Activated gamma-delta T cell (primary cell): ENCODE data around the gene GSTK1.
"Not testable (repeated sequence)": the region's sequence is repeated elsewhere in the genome, so short reads cannot be mapped to it uniquely, and the experiment has no call there.

ENCODE experiments used
- DNase-seq: peaks from one replicate; lab custom pipeline; 2025; lab: John Stamatoyannopoulos, UW

Gene GSTK1

DNA sequence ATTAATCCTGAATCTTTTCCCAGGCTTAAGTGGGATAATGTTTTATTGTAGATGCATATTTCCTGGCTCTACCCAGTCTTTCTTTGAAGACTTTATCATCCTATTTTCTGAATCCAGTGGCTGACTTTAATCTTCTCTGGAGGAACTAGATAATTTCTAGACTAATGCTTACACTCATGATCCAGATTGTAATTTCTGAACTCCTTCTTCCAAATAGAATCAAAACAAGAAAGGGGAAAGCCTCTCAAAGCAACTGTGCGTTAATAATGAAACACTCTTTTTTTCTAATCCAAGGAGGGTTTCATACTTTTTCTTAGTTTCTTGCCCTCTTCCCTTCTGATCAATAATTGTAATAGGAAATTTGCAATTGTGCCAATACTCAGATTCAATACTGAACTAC lies 8.0 kb downstream of the GSTK1 start:
- DNase-seq: no peak

DNA sequence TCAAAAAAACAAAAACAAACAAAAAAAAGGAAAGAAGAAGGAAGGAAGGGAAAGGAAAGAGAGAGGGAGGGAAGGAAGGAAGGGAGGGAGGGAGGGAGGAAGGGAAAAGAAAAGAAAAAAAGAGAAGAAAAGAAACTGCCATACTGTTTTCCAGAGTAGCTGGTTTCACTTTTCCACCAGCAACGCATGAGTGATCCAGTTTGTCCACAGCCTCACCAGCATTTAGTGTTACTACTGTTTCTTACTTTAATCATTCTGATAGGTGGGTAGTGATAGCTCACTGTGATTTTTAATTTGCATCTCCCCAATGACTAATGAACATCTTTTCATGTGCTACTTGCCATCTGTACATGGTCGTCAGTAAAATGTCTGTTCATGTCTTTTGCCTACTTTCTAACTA lies 9.6 kb downstream of the GSTK1 start:
- no peak for DNase-seq

DNA sequence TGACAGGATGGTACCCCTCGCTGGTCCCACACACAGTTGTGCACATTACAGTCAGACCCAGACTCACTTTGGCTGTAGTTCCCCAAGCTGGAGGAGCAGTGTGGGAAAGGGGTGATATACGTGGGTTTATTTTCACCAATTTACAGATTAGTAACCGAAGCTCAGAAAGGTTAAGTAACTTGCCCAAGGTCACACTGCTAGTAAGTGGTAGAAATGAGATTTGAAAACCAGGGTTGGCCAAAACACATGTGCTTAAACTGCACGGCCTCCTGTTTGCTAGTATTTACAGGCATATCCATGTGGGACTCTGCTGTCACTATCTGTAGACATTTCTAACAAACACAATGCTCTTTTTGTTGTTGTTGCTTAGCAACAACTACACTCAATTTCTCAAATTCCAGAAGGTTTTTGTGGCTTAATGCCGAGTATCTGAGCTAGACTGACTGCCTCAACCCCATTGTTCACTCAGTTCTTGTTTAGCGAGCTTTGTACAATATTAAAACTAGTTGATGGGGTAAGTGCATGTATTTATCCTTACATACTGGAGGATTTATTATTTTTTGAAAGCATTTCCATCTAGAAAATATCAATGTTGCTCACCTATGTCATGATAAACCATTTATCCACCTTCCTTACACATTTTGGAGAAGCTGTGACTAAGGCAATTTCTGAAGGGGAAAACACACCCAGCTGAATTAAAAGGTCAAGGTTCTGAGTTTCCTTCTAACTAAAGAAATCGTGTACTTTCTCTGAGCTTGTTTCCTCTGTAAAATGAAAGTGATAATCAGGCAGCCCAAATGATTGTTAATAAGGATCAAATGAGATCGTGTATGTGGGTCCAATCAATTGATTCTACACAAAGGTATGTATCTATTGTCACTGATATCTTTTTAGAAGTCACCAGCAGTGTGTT lies 16.2 kb downstream of the GSTK1 start:
- DNase-seq: no peak

DNA sequence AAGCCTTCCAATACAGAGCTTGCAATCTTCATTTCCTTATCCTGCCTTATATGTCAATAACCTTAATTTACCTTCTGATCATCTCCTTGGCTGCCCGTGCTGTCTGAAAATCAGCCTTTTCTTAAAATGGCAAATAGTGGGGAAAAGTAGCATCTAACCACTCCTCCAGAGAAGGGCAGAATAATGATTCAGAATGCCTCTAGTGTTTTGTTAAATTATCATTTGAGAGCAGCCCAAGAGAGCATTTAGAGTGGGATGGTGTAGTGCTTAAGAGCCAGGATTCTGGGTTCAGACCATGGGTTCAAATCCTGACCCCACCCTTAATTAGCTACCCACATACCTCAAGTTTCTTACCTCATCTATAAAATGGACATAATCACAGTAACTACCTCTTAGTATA lies 16.9 kb downstream of the GSTK1 start:
- no peak for DNase-seq

DNA sequence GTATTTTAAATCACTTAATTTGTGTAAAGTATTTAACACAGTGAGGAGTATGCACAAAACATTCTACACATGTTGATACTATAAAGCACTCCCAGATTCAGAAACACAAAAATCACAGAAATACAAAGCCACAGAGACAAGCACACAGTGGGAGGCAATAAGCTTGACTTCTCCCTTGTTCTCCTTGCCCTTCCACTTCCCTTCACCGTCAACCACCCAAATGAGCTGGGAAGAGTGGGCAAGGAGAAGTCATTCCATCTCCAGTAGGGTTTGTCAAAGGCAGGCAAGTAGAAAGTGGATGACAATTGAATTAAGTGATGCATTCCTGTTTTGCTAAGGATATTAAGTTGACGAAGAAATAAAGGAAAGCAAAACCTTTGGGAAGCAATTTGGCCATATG lies 17.3 kb downstream of the GSTK1 start:
- no peak for DNase-seq

DNA sequence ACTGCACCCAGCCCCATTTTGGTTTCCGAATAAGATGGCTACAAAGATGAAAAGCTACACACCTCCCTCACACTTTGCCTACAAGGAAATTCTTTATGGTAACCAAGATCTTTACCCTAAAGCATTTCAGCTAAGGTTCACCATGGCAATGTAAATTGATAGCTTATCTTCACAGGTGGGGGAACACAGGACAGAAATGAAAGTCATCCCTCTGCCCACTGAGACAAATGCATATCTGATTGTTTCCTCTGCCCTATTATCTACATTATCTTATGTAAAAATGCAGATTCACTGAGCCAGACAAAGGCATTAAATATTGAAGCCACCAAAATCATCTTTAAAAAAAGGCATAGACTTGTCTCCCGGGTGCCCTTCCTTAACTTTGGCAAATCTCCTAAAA lies 18.3 kb downstream of the GSTK1 start:
- DNase-seq: no peak

DNA sequence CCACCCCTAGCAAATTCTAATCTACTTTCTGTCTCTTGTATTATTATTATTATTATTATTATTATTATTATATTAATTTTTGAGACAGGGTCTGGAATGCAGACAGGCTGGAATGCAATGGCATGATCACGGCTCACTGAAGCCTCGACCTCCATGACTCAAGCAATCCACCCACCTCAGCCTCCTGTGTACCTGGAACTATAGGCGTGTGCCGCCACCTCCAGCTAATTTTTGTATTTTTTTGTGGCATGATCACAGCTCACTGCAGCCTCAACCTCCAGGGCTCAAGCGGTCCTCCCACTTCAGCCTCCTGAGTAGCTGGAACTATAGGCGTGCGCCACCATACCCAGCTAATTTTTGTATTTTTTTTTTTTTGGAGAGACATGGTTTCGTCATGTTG lies 18.9 kb downstream of the GSTK1 start:
- no peak for DNase-seq

DNA sequence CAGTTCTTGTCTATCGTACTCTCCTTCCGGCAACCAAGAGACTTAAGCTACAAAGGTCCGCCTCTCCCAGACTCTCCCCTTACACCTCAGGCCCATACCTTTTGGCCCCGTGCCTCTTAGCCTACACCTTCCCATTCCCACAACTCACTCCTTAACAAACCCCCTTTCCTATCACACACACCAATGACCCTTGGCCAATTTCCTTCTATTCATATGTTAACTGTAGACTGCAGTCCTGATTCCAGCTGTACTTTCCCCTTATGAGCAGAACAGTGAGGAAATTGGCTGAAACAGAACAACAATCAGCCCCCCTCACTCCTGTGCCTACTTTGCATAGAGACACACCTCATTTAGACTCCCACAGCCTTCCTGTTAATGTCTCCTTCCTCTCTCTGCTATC lies 20.1 kb downstream of the GSTK1 start:
- no peak for DNase-seq

DNA sequence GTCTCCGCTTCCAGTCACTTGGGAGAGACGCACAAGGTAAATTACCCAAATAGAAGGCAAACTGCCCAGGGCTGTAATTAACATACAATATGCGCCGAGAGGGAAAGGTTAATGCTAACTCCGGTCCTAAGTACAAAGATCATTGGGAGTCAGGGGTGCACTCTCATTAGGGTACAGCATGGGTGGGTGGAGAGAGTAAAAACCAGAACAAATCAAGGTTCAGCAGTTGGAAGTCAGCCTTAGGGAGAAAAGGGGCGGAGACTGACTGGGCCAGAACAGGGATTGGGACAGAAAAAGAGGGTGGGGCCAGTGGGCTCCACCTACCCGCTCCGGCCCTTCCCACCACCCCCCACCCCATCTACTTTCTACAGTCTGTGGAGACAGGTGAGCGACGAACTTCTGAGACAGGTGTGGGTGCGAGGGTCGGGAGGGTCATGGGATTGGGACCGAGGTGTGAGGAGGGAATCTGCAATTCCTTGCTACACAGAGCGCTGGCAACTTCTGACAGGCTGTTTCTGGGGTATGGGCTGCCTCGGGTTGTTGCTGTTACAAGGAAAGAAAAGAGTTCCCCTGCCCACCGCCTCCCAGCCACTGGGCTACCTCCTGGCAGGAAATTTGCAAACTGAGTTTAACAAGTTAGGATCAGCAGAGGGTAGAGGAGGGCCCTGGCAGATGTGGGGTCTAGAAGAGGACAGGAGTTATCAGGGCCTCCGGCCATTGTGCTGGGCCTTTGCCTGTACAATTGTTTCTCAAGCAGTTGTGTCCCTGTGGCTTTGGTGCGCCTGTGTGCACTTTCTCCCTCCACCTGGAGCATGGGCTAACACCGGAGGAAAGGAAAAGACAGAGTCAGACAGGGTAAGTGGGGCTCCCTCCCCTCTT lies 21.6 kb downstream of the GSTK1 start, which contains the start of gene TMEM139:
TMEM139 (plus strand) TSS at position 368 of the 879 bp plus-strand sequence. CDS start 1,000 bp downstream, outside the sequence.
- DNase-seq: no peak

DNA sequence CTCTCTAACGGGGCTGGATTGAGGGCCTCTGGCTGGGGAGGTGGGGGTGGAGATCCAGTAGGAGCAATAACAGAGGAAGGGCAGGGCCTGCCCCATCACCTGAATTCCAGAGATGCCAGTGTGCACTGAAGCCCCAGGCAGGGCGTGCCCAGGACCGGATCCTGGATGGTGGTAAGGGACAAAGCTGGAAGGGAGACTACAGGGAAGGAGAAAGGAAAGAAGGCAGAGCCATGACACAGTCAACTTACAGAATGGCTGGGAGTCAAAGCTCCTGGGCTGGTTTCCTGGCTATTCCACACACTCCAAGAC lies 22.2 kb downstream of the GSTK1 start:
- DNase-seq: no peak

DNA sequence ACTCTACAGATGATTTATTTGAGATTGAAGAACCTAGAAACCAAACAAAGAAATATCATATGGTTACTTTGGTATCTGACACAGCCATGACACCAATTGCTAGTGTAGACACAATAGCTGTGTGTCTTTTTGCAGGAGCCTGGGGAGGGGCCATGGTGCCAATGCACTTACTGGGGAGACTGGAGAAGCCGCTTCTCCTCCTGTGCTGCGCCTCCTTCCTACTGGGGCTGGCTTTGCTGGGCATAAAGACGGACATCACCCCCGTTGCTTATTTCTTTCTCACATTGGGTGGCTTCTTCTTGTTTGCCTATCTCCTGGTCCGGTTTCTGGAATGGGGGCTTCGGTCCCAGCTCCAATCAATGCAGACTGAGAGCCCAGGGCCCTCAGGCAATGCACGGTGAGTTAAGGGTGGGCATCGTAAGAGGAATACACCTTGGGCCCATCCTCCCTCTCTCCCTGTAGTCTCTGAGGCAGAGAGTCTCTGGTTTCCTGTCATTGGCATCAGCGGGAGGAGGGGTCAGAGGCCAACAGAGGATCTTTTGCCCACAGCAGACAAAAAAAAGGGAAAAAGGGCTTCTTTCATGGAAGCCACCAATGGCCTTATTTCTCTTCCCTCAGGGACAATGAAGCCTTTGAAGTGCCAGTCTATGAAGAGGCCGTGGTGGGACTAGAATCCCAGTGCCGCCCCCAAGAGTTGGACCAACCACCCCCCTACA lies 22.7 kb downstream of the GSTK1 start:
- DNase-seq: no peak

DNA sequence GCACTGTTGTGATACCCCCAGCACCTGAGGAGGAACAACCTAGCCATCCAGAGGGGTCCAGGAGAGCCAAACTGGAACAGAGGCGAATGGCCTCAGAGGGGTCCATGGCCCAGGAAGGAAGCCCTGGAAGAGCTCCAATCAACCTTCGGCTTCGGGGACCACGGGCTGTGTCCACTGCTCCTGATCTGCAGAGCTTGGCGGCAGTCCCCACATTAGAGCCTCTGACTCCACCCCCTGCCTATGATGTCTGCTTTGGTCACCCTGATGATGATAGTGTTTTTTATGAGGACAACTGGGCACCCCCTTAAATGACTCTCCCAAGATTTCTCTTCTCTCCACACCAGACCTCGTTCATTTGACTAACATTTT lies 23.3 kb downstream of the GSTK1 start:
- no peak for DNase-seq

DNA sequence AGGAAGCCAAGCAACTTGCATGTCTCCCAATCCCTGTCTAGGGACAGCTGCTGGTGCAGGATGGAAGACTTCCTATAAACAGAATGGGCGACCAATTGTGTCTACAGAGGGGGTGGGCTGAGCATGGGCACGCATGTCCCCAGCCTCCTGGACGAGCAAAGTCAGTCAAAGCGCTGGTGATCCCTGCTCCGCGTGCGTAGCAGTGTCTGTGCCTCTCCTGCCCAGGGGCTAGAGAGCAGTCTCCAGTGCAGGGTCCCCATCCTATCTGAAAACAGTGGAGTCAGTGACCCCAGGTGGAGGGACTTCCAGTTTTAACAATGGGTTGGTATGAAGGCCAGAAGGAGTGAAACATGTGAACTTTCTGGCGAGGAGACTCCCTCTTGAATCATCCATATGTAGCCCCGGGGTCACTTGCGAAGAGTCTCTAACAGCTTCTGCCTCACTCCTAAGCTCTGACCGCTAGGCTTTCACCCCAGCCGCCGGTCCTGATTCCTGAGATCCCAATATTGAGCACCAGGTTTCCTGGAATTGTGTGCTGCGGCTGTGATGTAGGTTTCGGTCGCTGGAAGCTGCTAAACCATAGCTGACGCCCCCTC lies 24.2 kb downstream of the GSTK1 start:
- no peak for DNase-seq

DNA sequence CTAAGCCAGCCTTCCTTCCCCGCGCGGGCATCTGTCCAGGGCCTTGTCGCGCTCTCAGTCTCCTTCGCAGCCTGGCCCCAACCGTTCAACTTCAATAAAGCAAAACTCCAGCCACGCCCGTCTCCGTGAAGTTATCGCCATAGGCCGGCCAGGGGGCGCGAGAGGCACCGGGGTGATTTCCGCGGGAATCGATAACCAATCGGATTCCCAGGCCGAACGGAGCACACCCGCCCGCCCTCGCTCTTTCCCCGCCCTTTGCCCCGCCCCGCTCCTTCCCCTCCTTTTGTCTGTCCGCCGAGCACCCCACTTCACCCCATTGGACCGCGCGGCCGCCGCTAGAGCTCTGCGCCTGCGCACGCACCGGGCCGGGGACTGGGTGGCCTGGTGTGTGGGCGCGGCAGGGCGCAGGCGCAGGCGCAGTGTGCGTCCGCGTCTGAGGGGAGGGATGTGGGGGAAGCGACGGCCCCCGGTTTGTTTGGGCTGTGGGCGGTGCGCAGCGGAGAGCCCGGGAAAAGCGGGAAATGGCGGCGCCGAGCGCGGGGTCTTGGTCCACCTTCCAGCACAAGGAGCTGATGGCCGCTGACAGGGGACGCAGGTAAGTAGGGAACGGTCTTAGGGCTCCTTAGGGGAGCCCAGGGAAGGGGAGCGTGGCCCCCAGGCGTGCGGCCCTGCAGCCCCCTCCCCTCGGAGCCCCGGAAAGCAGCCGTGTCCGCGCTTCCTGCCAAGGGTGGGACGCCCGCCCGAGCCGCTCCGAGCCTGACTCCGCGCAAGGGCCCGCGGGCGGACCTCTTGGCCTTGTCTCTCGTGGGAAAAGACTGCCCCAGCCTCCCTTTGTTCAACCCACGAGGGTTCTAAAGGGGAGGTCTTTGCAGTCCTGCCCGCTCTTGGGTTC lies 24.9 kb downstream of the GSTK1 start, which contains the start of gene CASP2:
CASP2 (plus strand) TSS at position 417 of the 892 bp plus-strand sequence; CDS start at position 522, 105 bp downstream.
- DNase-seq: peak; percentile 99

DNA sequence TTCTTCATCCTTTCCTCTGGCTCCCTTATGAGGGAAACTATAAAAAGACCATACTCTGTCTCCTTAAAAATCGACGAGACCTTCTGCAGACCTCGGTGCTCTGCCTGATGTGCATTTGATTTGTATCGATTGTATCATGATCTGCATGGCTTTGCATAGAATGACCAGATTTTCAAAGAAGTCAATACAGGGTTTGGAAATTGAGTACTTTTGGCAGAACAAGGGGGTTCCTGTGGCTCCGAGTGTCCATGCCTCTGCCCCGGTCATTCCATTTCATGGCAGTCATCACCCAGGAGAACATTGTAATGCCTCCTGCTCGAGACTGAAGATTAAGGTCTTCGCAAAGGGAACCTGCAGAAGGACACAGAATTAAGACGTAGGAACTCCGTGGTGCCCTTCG lies 25.6 kb downstream of the GSTK1 start:
- no peak for DNase-seq

DNA sequence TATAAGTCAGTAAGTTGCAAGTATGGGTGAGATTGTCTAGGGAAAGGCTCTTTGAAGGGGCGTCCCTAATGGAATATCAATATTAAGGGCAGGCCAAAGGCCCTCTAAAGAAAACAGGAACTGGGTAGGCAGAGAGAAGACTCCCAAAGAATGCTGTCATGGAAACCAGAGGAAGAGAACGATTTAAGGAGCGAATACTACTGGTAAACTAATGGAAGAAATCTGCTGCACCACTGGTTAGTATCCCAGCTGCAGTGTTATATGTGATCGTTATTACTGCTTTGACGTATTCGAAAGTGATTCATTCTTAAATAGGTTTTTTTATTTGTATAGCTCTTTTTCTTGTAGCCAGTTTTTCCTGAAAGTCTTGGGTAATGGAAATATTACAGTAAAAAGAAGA lies 26.2 kb downstream of the GSTK1 start:
- DNase-seq: no peak

DNA sequence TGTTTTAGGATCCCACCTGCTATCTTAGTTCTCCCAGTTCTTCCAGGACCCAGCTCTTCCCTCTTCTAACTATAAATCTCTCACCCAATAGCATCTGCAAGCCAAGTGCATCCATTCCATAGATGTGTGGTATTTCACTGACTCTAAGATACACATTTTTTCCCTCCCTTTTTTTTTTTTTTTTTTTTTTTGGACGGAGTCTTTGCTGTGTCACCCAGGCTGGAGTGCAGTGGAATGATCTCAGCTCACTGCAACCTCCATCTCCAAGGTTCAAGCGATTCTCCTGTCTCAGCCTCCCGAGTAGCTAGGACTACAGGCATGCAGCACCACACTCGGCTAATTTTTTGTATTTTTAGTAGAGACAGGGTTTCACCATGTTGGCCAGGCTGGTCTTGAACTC lies 26.6 kb downstream of the GSTK1 start:
- not testable (repeated sequence) for DNase-seq

DNA sequence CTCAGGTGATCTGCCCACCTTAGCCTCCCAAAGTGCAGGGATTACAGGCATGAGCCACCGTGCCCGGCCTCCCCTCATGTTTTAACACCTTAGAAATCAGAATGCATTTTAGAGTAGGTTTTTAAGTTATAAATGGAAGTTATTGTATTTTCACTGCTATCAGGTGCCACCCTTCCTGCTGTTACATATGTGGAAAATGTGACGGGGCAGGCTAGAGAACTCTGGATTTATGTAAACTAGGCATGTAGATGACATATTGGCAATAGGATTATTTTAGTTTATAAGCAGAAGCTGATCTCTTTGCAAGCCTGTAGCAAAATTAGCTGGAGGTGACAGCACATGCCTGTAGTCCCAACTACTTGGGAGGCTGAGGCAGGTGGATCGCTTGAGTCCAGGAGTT lies 27.1 kb downstream of the GSTK1 start:
- DNase-seq: no peak

DNA sequence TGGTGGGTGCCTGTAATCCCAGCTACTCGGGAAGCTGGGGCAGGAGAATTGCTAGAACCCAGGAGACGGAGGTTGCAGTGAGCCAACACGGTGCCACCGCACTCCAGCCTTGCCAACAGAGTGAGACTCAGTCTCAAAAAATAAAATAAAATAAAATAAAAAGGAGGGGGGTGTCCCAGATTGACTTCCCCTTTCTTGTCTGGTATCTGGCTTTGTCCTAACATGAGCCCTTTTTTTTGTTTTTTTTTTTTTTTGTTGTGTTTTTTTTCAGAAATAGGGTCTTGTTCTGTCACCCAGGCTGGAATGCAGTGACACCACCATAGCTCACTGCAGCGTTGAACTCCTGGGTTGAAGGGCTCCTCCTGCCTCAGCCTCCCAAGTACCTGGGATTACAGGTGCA lies 29.6 kb downstream of the GSTK1 start:
- no peak for DNase-seq

DNA sequence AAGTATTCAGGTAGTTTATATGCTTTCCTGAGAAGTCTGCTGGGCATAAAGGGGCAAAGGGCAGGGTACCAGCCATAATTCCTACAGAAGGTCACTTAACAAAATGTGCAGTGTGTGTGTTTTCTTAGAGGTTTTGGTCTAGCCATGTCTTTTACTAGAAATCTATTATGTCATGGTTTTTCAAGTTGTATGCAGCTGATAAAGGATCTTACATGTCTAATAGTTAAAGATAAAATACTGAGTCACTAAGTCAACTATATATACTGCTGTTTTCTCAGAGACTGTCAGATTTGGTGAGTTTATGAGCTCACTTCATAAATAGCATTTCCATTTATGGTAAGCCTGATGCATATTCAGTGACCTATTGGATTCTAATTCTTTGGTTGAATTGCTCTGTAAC lies 32.6 kb downstream of the GSTK1 start:
- no peak for DNase-seq

DNA sequence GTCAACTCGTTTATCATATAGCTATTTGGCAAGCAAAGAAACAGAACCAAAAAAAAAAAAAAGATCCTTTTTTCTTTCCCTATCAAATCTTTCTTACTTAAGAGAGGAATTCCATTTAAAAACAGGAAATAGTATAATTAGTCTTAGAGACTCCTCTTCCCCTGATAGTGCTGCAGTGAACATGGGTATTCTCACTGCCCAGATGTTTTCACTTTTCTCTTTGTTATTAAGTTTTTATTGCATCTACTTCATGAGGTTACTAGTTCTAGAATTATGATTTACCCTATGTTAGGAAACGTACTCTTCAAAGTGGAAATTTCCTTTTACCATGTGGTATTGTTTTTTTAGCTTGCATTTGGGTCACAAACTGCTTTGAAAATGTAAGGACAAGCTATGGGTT lies 33.4 kb downstream of the GSTK1 start:
- no peak for DNase-seq
